NCI-H128 (cell line): ENCODE results near the gene SLC3A2.

ENCODE experiments used
- DNase-seq: peaks from one replicate; lab custom pipeline; 2025; ENCODE audit not compliant: unreplicated experiment; lab: John Stamatoyannopoulos, UW

The SLC3A2 gene

GRCh38 chr11:62909107-62909894 is 28.6 kb downstream of the SLC3A2 start:
- no peak for DNase-seq

- no peak for DNase-seq
These were observed 29.6 kb downstream of the SLC3A2 start for GRCh38 chr11:62910141-62910882.

GRCh38 chr11:62911137-62912130 is 30.7 kb downstream of the SLC3A2 start:
- DNase-seq = no peak

GRCh38 chr11:62912268-62912667 is 31.6 kb downstream of the SLC3A2 start:
- DNase-seq = no peak

- no peak for DNase-seq
These were observed 33.7 kb downstream of the SLC3A2 start for GRCh38 chr11:62914416-62914815.

- no peak for DNase-seq
These were observed 37.3 kb downstream of the SLC3A2 start for GRCh38 chr11:62917906-62918502.

GRCh38 chr11:62918531-62918930 is 37.8 kb downstream of the SLC3A2 start:
- DNase-seq = no peak

GRCh38 chr11:62919476-62919875 is 38.8 kb downstream of the SLC3A2 start:
- DNase-seq = no peak

GRCh38 chr11:62919898-62920640 is 39.4 kb downstream of the SLC3A2 start:
- DNase-seq = no peak

- no peak for DNase-seq
These were observed 40.5 kb downstream of the SLC3A2 start, which contains the start of gene CHRM1 for GRCh38 chr11:62921201-62921572. TSS of gene CHRM1 (minus strand) at chr11:62921363. CDS start at chr11:62911100, 10,263 bp downstream.

- no peak for DNase-seq
These were observed 41.0 kb downstream of the SLC3A2 start for GRCh38 chr11:62921573-62922188.

GRCh38 chr11:62922189-62922589 is 41.5 kb downstream of the SLC3A2 start:
- DNase-seq = no peak

GRCh38 chr11:62922653-62923431 is 42.1 kb downstream of the SLC3A2 start:
- DNase-seq = no peak

GRCh38 chr11:62923601-62924411 is 43.1 kb downstream of the SLC3A2 start:
- DNase-seq = no peak

GRCh38 chr11:62925308-62925707 is 44.6 kb downstream of the SLC3A2 start:
- DNase-seq = no peak

- no peak for DNase-seq
These were observed 45.3 kb downstream of the SLC3A2 start for GRCh38 chr11:62925745-62926679.
